ENCODE data around the gene LHPP. TPM values are rescaled to one million over a fixed set of nuclear protein-coding genes. Genes with fewer than 3 reads are reported as not detected.

Gene LHPP
- total and polyA plus RNA-seq, 2 experiments from 2014 or later = 27.4 to 40.2 TPM

DNA sequence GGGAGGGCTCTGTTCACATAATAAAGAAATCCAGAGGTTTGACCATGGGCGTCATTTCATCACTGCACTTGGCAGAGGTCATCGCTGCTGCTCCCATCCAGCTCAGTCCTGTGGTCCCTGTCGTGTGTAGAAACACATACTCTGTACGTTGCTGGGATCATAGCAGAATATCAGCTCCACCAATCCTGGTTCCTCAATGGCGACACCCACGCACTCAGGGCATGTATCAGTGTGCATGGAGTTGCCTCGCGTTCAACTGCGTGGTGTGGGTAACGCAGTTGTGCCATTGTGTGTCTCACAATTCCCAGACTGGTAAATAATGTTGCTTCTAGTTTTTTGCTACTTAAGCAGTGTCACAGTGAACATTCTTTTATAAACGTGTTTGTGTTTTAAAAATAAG lies 111.1 kb downstream of the LHPP start (continued):
- TF ChIP-seq, protein P1, sequence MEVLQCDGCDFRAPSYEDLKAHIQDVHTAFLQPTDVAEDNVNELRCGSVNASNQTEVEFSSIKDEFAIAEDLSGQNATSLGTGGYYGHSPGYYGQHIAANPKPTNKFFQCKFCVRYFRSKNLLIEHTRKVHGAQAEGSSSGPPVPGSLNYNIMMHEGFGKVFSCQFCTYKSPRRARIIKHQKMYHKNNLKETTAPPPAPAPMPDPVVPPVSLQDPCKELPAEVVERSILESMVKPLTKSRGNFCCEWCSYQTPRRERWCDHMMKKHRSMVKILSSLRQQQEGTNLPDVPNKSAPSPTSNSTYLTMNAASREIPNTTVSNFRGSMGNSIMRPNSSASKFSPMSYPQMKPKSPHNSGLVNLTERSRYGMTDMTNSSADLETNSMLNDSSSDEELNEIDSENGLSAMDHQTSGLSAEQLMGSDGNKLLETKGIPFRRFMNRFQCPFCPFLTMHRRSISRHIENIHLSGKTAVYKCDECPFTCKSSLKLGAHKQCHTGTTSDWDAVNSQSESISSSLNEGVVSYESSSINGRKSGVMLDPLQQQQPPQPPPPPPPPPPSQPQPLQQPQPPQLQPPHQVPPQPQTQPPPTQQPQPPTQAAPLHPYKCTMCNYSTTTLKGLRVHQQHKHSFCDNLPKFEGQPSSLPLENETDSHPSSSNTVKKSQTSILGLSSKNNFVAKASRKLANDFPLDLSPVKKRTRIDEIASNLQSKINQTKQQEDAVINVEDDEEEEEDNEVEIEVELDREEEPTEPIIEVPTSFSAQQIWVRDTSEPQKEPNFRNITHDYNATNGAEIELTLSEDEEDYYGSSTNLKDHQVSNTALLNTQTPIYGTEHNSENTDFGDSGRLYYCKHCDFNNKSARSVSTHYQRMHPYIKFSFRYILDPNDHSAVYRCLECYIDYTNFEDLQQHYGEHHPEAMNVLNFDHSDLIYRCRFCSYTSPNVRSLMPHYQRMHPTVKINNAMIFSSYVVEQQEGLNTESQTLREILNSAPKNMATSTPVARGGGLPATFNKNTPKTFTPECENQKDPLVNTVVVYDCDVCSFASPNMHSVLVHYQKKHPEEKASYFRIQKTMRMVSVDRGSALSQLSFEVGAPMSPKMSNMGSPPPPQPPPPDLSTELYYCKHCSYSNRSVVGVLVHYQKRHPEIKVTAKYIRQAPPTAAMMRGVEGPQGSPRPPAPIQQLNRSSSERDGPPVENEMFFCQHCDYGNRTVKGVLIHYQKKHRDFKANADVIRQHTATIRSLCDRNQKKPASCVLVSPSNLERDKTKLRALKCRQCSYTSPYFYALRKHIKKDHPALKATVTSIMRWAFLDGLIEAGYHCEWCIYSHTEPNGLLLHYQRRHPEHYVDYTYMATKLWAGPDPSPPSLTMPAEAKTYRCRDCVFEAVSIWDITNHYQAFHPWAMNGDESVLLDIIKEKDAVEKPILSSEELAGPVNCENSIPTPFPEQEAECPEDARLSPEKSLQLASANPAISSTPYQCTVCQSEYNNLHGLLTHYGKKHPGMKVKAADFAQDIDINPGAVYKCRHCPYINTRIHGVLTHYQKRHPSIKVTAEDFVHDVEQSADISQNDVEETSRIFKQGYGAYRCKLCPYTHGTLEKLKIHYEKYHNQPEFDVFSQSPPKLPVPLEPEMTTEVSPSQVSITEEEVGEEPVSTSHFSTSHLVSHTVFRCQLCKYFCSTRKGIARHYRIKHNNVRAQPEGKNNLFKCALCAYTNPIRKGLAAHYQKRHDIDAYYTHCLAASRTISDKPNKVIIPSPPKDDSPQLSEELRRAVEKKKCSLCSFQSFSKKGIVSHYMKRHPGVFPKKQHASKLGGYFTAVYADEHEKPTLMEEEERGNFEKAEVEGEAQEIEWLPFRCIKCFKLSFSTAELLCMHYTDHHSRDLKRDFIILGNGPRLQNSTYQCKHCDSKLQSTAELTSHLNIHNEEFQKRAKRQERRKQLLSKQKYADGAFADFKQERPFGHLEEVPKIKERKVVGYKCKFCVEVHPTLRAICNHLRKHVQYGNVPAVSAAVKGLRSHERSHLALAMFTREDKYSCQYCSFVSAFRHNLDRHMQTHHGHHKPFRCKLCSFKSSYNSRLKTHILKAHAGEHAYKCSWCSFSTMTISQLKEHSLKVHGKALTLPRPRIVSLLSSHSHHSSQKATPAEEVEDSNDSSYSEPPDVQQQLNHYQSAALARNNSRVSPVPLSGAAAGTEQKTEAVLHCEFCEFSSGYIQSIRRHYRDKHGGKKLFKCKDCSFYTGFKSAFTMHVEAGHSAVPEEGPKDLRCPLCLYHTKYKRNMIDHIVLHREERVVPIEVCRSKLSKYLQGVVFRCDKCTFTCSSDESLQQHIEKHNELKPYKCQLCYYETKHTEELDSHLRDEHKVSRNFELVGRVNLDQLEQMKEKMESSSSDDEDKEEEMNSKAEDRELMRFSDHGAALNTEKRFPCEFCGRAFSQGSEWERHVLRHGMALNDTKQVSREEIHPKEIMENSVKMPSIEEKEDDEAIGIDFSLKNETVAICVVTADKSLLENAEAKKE (CRISPR knock-in tag; IDR thresholded peaks at IDR 0.05) = no peak

DNA sequence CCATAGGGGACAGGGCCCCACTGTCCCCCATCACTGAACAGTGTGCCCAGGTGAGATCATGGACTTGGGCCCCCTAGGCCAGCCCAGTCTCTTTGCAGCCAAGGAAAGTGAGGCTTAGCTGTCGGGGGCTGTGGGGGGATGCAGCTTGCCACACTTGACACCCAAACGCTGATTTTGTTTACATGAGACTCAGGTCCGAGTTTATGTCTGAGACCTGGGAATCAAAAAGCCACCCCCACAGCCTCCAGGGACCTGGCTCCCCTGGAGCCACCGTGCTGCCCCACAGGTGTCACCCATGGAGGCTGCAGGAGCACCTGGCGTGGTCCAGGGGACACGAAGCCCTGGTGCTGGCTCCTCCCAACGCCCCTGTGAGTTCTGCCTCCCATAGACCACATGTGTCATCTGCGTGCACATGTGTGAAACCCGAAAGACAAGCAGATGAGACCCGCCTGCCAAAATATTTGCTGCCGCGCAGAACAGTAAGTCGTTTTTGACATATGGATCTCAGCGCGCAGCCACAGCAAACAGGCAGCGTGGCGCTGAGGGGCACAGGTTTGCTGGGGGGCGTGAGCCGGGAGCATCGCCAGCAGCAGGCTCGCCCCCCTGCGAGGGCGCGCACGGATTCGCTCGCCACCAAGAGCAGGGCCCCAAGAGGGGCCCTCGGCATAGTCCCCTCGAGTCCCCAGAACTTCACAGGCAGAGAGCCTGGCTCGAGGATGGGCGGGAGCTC lies 112.3 kb downstream of the LHPP start:
- no peaks in the 10 kb centered on the region for H3K36me3 Mint-ChIP-seq (ENCODE audit: low read depth)

More for the DNA sequence above, 112.3 kb downstream of the LHPP start:
- Histone ChIP-seq H2AFZ (no peak overlapping the region), H3K9me2 (ENCODE audit: insufficient read depth) (no peaks in the 10 kb centered on the region), H3K4me1 (ENCODE audit: insufficient read depth) (no peaks in the 10 kb centered on the region), H3K27ac (ENCODE audit: low read depth) (no peak overlapping the region), H4K20me1 (replicated peaks; ENCODE audit: insufficient read depth) (no peaks in the 10 kb centered on the region), H3K4me2 (no peak overlapping the region), H3K36me3 (ENCODE audit: insufficient read depth) (no peaks in the 10 kb centered on the region), H3F3A (replicated peaks; ENCODE audit: low read depth) (no peaks in the 10 kb centered on the region), H3K79me2 (replicated peaks; ENCODE audit: insufficient read depth) (no peaks in the 10 kb centered on the region), H3K27me3 (ENCODE audit: insufficient read depth) (no peaks in the 10 kb centered on the region), H3K4me3 (no peak overlapping the region)
- ATAC-seq = no peak
- Mint-ChIP-seq H3K9me3 (no peaks in the 10 kb centered on the region), H3K27ac (no peak overlapping the region), H3K4me3 (no peak overlapping the region), H3K27me3 (ENCODE audit: insufficient read depth, low read depth, poor library complexity) (no peaks in the 10 kb centered on the region), H3K4me1 (peaks cover 3% of the 10 kb centered on the region; the same call in 1 of the 3 replicates)
- no peak for DNase-seq (ENCODE audit: low spot score)
- TF ChIP-seq STAT1 (IDR thresholded peaks at IDR 0.05; ENCODE audit: unreplicated experiment) = no peak
- TF ChIP-seq, protein P1 (CRISPR knock-in tag; IDR thresholded peaks at IDR 0.05) = no peak
- TF ChIP-seq, protein P2, sequence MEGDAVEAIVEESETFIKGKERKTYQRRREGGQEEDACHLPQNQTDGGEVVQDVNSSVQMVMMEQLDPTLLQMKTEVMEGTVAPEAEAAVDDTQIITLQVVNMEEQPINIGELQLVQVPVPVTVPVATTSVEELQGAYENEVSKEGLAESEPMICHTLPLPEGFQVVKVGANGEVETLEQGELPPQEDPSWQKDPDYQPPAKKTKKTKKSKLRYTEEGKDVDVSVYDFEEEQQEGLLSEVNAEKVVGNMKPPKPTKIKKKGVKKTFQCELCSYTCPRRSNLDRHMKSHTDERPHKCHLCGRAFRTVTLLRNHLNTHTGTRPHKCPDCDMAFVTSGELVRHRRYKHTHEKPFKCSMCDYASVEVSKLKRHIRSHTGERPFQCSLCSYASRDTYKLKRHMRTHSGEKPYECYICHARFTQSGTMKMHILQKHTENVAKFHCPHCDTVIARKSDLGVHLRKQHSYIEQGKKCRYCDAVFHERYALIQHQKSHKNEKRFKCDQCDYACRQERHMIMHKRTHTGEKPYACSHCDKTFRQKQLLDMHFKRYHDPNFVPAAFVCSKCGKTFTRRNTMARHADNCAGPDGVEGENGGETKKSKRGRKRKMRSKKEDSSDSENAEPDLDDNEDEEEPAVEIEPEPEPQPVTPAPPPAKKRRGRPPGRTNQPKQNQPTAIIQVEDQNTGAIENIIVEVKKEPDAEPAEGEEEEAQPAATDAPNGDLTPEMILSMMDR (conservative IDR thresholded peaks at IDR 0.05; ENCODE audit: low read depth in 2 of 2) = no peak

Measured in GM23338 (cell line).